Trophoblast cell (in vitro differentiated cells and primary cell): ENCODE measurements around the gene GPLD1.

Source experiments
- DNase-seq, 2 donors: peaks; one replicate each; pipeline ENCODE4 v3.0.0-alpha.2; 2016
- H2AFZ ChIP-seq: 2 replicates; pipeline ENCODE4 v1.6.1; 2013; ENCODE audit warnings: low read length, moderate library complexity, mild to moderate bottlenecking; ENCODE audit not compliant: insufficient read depth, poor library complexity
- H2AK5ac ChIP-seq: 2 replicates; pipeline ENCODE4 v1.6.1; 2013; ENCODE audit warnings: mild to moderate bottlenecking, low read length
- H2BK120ac ChIP-seq: 2 replicates; pipeline ENCODE4 v1.6.1; 2013; ENCODE audit warnings: low read length, mild to moderate bottlenecking, moderate library complexity; ENCODE audit not compliant: insufficient read depth, poor library complexity
- H2BK12ac ChIP-seq: 2 replicates; pipeline ENCODE4 v1.6.1; 2013; ENCODE audit warnings: mild to moderate bottlenecking, low read length, moderate library complexity
- H2BK5ac ChIP-seq: 2 replicates; pipeline ENCODE4 v1.6.1; 2013; ENCODE audit warnings: low read length, low read depth, moderate library complexity, mild to moderate bottlenecking; ENCODE audit not compliant: poor library complexity
- H3K14ac ChIP-seq: 2 replicates; pipeline ENCODE4 v1.6.1; 2013; ENCODE audit warnings: mild to moderate bottlenecking, low read length
- H3K18ac ChIP-seq: 2 replicates; pipeline ENCODE4 v1.6.1; 2013; ENCODE audit warnings: mild to moderate bottlenecking, low read length
- H3K23ac ChIP-seq: 2 replicates; pipeline ENCODE4 v1.6.1; 2013; ENCODE audit warnings: low read length
- H3K27ac ChIP-seq: 2 replicates; pipeline ENCODE4 v1.5.1; 2013; ENCODE audit warnings: low read depth, mild to moderate bottlenecking, inconsistent platforms, low read length, moderate library complexity
- H3K27me3 ChIP-seq: 2 replicates; pipeline ENCODE4 v1.6.1; 2013; ENCODE audit warnings: inconsistent platforms, mild to moderate bottlenecking, low read length, moderate library complexity; ENCODE audit not compliant: insufficient read depth
- H3K36me3 ChIP-seq, 2 experiments: 1 replicate in 1 of 2; 2 replicates in 1 of 2; pipeline ENCODE4 v1.6.1; 2013; ENCODE audit warnings: low read length in 2 of 2, mild to moderate bottlenecking in 2 of 2, moderate library complexity in 1 of 2; ENCODE audit not compliant: insufficient read depth in 2 of 2, control insufficient read depth in 1 of 2
- H3K4ac ChIP-seq: 2 replicates; pipeline ENCODE4 v1.6.1; 2013; ENCODE audit warnings: low read depth, mild to moderate bottlenecking, low read length, moderate library complexity
- H3K4me1 ChIP-seq, 2 experiments: 1 replicate in 1 of 2; 2 replicates in 1 of 2; pipeline ENCODE4 v1.6.1; 2013; ENCODE audit warnings: low read length in 2 of 2, mild to moderate bottlenecking in 2 of 2, moderate library complexity in 1 of 2; ENCODE audit not compliant: insufficient read depth in 2 of 2, control insufficient read depth in 1 of 2
- H3K4me2 ChIP-seq: 2 replicates; pipeline ENCODE4 v1.6.1; 2013; ENCODE audit warnings: inconsistent platforms, mild to moderate bottlenecking, low read length, moderate library complexity
- H3K4me3 ChIP-seq: 2 replicates; pipeline ENCODE4 v1.5.1; 2013; ENCODE audit warnings: mild to moderate bottlenecking, low read depth, low read length, inconsistent platforms
- H3K79me1 ChIP-seq: one replicate; pipeline ENCODE4 v1.6.1; 2013; ENCODE audit warnings: low read length
- H3K79me2 ChIP-seq: 2 replicates; pipeline ENCODE4 v1.6.1; 2013; ENCODE audit warnings: low read length, mild to moderate bottlenecking; ENCODE audit not compliant: control insufficient read depth, insufficient read depth, poor library complexity
- H3K9ac ChIP-seq: 2 replicates; pipeline ENCODE4 v1.6.1; 2013; ENCODE audit warnings: mild to moderate bottlenecking, low read length
- H3K9me3 ChIP-seq: 2 replicates; pipeline ENCODE4 v1.6.1; 2013; ENCODE audit warnings: low read depth, mild to moderate bottlenecking, control low read depth, inconsistent platforms, low read length; ENCODE audit not compliant: insufficient read depth
- H4K12ac ChIP-seq: 2 replicates; pipeline ENCODE4 v1.6.1; 2013; ENCODE audit warnings: low read depth, mild to moderate bottlenecking, low read length, moderate library complexity
- H4K8ac ChIP-seq: 2 replicates; pipeline ENCODE4 v1.6.1; 2013; ENCODE audit warnings: low read depth, mild to moderate bottlenecking, low read length, moderate library complexity
- H4K91ac ChIP-seq: one replicate; pipeline ENCODE4 v1.6.1; 2013; ENCODE audit warnings: low read depth, mild to moderate bottlenecking, low read length, moderate library complexity
- WGBS: extraction: QIAGEN DNeasy Blood & Tissue Kit; methylation state at CpG from one replicate; pipeline ENCODE4 v1.1.7; 2013; ENCODE audit warnings: missing lambda C conversion rate; ENCODE audit not compliant: insufficient read length, insufficient coverage; ENCODE audit errors: extremely low coverage; 5-methylcytosine and 5-hydroxymethylcytosine counted together

GPLD1 gene

DNA sequence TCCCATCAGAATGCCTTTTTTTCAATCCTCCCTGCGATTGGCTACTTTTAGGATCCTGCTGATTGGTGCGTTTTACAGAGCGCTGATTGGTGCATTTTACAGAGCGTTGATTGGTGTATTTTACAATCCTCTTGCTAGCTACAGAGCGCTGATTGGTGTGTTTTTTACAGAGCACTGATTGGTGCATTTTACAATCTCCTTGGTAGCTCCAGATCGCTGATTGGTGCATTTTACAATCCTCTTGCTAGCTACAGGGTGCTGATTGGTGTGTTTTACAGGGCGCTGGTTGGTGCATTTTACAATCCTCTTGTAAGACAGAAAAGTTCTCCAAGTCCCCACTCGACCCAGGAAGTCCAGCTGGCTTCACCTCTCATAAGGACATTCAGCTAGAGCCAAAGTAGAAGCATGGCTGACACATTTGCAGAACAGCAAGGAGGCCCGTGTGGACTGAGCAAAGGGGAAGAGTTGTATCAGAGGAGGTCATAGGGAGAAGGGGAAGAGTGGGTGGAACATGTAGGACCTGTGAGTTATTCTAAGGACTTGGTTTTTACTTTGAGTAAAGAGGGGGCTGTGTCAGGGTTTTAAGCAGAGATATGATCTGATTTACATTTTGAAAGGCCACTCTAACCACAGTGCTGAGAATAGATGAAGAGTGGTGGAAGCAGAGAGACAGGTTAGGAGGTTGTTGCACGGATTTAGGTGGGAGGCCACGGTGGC, 8.0 kb upstream of the GPLD1 start:
- Histone ChIP-seq H3K14ac (no peak overlapping the region), H3K36me3 (no peaks in the 10 kb centered on the region), H3K9me3 (no peaks in the 10 kb centered on the region), H4K12ac (no peak overlapping the region), H3K23ac (no peak overlapping the region), H3K27me3 (peaks cover 4% of the 10 kb centered on the region), H4K8ac (no peak overlapping the region), H3K4me3 (no peak overlapping the region), H2AFZ (no peak overlapping the region), H3K27ac (no peak overlapping the region), H2BK12ac (no peak overlapping the region), H2BK5ac (no peak overlapping the region), H2AK5ac (no peak overlapping the region), H2BK120ac (no peak overlapping the region), H3K79me2 (peaks cover 2% of the 10 kb centered on the region), H3K18ac (no peak overlapping the region), H4K91ac (no peak overlapping the region), H3K4me1 (peaks cover 4% of the 10 kb centered on the region in 2 experiments), H3K9ac (no peak overlapping the region), H3K4me2 (no peak overlapping the region), H3K79me1 (peaks cover 8% of the 10 kb centered on the region), H3K4ac (no peak overlapping the region)
- DNase-seq, result no peak
- WGBS, result no CpG with 5 or more reads among the region's 11 CpGs

GRCh38 chr6:24494821-24495795, 5.7 kb upstream of the GPLD1 start, which contains the start of gene ALDH5A1:
Gene ALDH5A1 (plus strand): TSS chr6:24494969. CDS start chr6:24494997, 28 bp downstream.
- Histone ChIP-seq H3K4ac (no peak within 1 kb of the TSS), H4K91ac (peak within 1 kb of the TSS; percentile 4), H3K4me1 (peaks cover 4% of the 10 kb centered on the region in 2 experiments), H3K79me2 (peaks cover 2% of the 10 kb centered on the region), H3K4me3 (peak within 1 kb of the TSS; percentile 77), H2BK12ac (no peak within 1 kb of the TSS), H3K9ac (peak within 1 kb of the TSS; percentile 44), H3K23ac (no peak within 1 kb of the TSS), H3K14ac (peak within 1 kb of the TSS; percentile 66), H2AK5ac (no peak within 1 kb of the TSS), H4K8ac (peak within 1 kb of the TSS; percentile 72), H2BK120ac (peak within 1 kb of the TSS; percentile 23), H3K79me1 (peaks cover 8% of the 10 kb centered on the region), H3K9me3 (no peaks in the 10 kb centered on the region), H3K36me3 (no peaks in the 10 kb centered on the region), H2AFZ (peak within 1 kb of the TSS; percentile 87), H3K27me3 (peaks cover 4% of the 10 kb centered on the region), H4K12ac (peak within 1 kb of the TSS; percentile 37), H3K18ac (peak within 1 kb of the TSS; percentile 57), H3K27ac (peak within 1 kb of the TSS; percentile 2), H2BK5ac (no peak within 1 kb of the TSS), H3K4me2 (peak within 1 kb of the TSS; percentile 93)
- WGBS, result no CpG with 5 or more reads among the region's 93 CpGs
- DNase-seq, result peak; percentile 37 to 67

DNA sequence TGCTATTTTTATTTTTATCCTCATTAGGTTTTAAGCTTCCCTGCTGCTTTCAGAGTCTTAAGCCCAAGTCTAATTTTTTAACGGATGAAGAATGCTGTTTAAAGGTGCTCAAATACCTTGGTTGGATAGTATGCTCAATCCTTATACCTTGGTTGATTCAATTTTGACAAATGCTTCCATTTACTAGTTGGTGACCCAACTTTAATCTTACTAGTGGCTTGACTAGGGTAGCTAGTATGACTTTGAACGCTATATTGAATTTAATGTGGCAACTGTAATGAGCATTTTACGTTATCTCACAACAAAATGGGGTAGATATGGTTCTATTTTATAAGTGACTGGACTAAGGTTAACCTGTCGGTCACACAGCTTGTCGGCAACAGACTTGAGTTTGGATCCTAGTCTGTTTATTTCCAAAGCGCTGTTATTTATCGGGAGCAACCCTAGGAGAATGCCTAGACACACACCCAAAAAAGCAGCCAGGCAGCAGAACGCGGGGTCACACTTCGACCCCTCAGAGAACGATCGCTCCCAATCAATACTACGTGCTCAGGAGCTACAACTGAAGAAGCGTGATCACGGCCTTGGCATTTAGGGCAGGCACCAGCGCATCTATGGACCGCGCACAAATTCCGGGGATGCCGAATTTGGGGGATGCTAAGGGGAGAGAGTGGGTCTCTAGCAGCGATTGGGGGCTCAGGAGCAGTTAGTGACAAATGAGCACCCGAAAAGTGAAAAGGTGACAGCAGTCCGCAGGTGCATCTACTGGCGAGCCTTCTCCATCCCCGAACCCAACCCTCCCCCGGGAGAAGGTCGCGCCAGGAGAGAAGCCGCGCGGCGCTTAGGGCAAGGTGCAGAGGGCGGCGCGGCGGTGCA, 4.8 kb upstream of the GPLD1 start:
- WGBS, result no CpG with 5 or more reads among the region's 36 CpGs
- H2BK120ac ChIP-seq, result no peak overlapping the region
- no peak overlapping the region for H3K9ac ChIP-seq

DNA sequence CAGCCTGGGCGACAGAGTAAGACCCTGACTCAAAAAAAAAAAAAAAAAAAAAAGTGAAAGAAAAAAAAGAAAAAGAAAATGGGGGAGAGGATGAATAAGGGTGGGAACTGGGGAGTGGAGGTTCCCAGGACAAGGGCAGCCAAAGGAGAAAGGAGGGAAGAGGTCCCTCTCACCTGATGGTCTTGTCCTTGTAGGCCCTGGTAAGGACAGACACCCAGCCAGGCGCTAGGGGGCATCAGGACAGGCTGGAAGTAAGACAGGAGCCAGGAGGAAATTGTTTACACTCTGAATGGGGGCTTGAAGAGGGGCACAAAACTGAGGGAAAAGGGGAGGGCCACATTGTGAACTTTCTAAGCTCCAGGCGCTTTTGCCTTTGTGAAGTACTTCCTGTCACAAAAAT, 3.1 kb upstream of the GPLD1 start:
- Histone ChIP-seq H2AFZ (no peak overlapping the region), H4K91ac (no peak overlapping the region), H3K36me3 (no peaks in the 10 kb centered on the region), H3K23ac (no peak overlapping the region), H3K14ac (no peak overlapping the region), H4K8ac (no peak overlapping the region), H3K4me2 (no peak overlapping the region), H3K9ac (no peak overlapping the region), H4K12ac (no peak overlapping the region), H3K4me1 (peaks cover 4% of the 10 kb centered on the region in 2 experiments), H3K79me2 (peaks cover 2% of the 10 kb centered on the region), H3K27ac (no peak overlapping the region), H3K9me3 (no peaks in the 10 kb centered on the region), H3K79me1 (peaks cover 8% of the 10 kb centered on the region), H3K18ac (no peak overlapping the region), H3K4ac (no peak overlapping the region), H2BK120ac (no peak overlapping the region), H3K4me3 (no peak overlapping the region), H2AK5ac (no peak overlapping the region), H2BK12ac (no peak overlapping the region), H2BK5ac (no peak overlapping the region), H3K27me3 (peaks cover 4% of the 10 kb centered on the region)
- no CpG with 5 or more reads among the region's 3 CpGs for WGBS
- DNase-seq, result no peak

More for the DNA sequence above, 4.8 kb upstream of the GPLD1 start:
- no peak overlapping the region for H3K14ac ChIP-seq
- H4K12ac ChIP-seq, result no peak overlapping the region
- no peak overlapping the region for H2BK12ac ChIP-seq
- H3K4me2 ChIP-seq, result peak overlapping the region; percentile 93
- no peak overlapping the region for H4K91ac ChIP-seq
- peaks cover 8% of the 10 kb centered on the region for H3K79me1 ChIP-seq
- peak overlapping the region; percentile 77 for H3K4me3 ChIP-seq
- H3K36me3 ChIP-seq, result no peaks in the 10 kb centered on the region
- peak in 1 of 2 donors; percentile 19 for DNase-seq
- no peak overlapping the region for H2AK5ac ChIP-seq
- H3K79me2 ChIP-seq, result peaks cover 2% of the 10 kb centered on the region
- H3K23ac ChIP-seq, result no peak overlapping the region
- peak overlapping the region; percentile 72 for H4K8ac ChIP-seq
- H3K9me3 ChIP-seq, result no peaks in the 10 kb centered on the region
- no peak overlapping the region for H3K4ac ChIP-seq
- H2AFZ ChIP-seq, result peak overlapping the region; percentile 75
- peaks cover 4% of the 10 kb centered on the region for H3K27me3 ChIP-seq
- H3K27ac ChIP-seq, result no peak overlapping the region
- peaks cover 4% of the 10 kb centered on the region in 2 experiments for H3K4me1 ChIP-seq
- H2BK5ac ChIP-seq, result no peak overlapping the region
- peak overlapping the region; percentile 57 for H3K18ac ChIP-seq
